Thymus (tissue), 11 donors: ENCODE measurements around the gene TRAK1. TPM values are rescaled to one million over a fixed set of nuclear protein-coding genes. Genes with fewer than 3 reads are reported as not detected.

ENCODE experiments used
- DNase-seq, 9 donors: peaks; one replicate each; pipeline ENCODE4 v3.0.0-alpha.2; 2013; ENCODE audit warnings: low spot score in 9 of 9, low read depth in 6 of 9, missing footprints in 1 of 9
- H3K27ac ChIP-seq, 2 donors: one replicate each; pipeline ENCODE4 v1.5.1; 2013; ENCODE audit warnings: control low read depth in 1 of 2, low read depth in 1 of 2, low read length in 1 of 2, mild to moderate bottlenecking in 1 of 2, moderate library complexity in 1 of 2
- H3K27me3 ChIP-seq, 2 donors: one replicate each; pipeline ENCODE4 v1.5.1; 2013; ENCODE audit warnings: low read length in 1 of 2; ENCODE audit not compliant: control insufficient read depth in 2 of 2, insufficient read depth in 1 of 2
- H3K36me3 ChIP-seq, 2 donors: one replicate each; pipeline ENCODE4 v1.5.1; 2013; ENCODE audit warnings: low read length in 1 of 2, mild to moderate bottlenecking in 1 of 2, moderate library complexity in 1 of 2; ENCODE audit not compliant: control insufficient read depth in 2 of 2, insufficient read depth in 2 of 2
- H3K4me1 ChIP-seq, 2 donors: one replicate each; pipeline ENCODE4 v1.5.1; 2013; ENCODE audit warnings: low read length in 2 of 2; ENCODE audit not compliant: control insufficient read depth in 2 of 2, insufficient read depth in 2 of 2
- H3K4me3 ChIP-seq, 2 donors: one replicate each; pipeline ENCODE4 v1.5.1; 2013; ENCODE audit warnings: low read length in 2 of 2, control low read depth in 1 of 2, mild to moderate bottlenecking in 1 of 2
- H3K9me3 ChIP-seq, 2 donors: one replicate each; pipeline ENCODE4 v1.5.1; 2013; ENCODE audit warnings: low read length in 1 of 2, mild to moderate bottlenecking in 1 of 2; ENCODE audit not compliant: control insufficient read depth in 2 of 2, insufficient read depth in 1 of 2
- WGBS: extraction: QIAGEN DNeasy Blood & Tissue Kit; methylation state at CpG from one replicate; pipeline ENCODE4 v1.1.7; 2013; 5-methylcytosine and 5-hydroxymethylcytosine counted together
- polyA plus RNA-seq: library from polyadenylated mRNA; stranded (reverse); fragments of 200-250 nt; gene quantifications from one replicate; pipeline ENCODE4 v1.2.3, GENCODE V29; 2013
- total RNA-seq: library from RNA; stranded (reverse); fragments of 120-200 nt; gene quantifications from one replicate; pipeline ENCODE4 v1.2.4, GENCODE V29; 2013
- donor health status: healthy.

Gene TRAK1
- total and polyA plus RNA-seq, 2 donors, result 10.9 to 20.1 TPM

DNA sequence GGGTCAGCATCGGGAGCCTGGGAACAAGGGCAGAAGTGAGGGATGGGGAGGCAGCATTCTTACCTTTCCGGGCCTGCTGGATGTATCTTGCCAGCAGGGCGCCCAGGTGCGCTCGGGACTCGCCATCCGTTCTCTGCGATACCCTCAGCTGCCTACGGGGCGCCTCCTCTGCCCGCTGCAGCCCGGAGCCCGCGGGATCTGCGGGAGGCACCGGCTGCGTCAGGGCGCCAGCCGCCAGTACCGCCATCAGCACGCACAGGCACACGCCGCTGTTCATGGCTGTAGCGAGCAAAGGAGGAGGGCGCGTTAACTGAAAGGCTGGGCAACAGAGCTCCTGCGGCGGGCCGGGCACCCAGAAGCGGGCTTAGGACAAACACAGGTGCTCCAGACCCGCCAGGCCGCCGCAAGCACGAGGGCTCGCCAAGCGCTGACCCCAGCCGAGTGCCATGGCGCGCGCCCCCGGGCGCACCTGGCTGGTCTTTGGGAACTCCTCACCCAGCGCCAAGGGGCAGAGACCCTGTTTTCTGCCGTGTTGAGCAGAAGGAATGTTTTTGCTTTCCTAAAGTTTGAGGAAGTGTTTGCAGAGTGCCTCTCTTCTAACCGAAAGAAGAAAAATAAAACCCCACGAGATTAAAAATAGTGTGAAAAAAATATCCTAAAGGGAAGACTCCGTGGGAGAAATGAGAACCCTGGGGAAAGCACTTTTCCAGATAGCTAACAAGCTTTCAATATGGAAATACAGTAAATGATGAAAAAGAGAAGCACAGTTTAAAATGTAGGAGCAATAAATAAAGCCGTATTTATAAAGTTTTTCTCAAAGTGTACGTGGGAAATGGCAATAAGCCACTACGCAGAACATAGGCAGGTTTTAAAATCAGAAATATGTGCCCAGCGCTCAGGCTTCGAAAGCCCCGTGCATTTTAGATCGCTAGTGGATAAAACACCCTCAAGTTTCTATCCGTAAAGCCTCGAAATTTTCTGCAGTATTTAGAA is 172.5 kb downstream of the TRAK1 start:
- peaks cover 3 to 9% of the 10 kb centered on the region in 2 donors for H3K9me3 ChIP-seq
- WGBS, result 11% methylated on average over 56 of the region's 56 CpGs
- H3K27me3 ChIP-seq, result peaks cover 44 to 81% of the 10 kb centered on the region in 2 donors
- H3K36me3 ChIP-seq, result no peaks in the 10 kb centered on the region
- no peak overlapping the region for H3K4me3 ChIP-seq
- peaks cover 0 to 22% of the 10 kb centered on the region in 2 donors for H3K4me1 ChIP-seq
- H3K27ac ChIP-seq, result no peak overlapping the region
- peak in 1 of 9 donors; percentile 22 for DNase-seq

DNA sequence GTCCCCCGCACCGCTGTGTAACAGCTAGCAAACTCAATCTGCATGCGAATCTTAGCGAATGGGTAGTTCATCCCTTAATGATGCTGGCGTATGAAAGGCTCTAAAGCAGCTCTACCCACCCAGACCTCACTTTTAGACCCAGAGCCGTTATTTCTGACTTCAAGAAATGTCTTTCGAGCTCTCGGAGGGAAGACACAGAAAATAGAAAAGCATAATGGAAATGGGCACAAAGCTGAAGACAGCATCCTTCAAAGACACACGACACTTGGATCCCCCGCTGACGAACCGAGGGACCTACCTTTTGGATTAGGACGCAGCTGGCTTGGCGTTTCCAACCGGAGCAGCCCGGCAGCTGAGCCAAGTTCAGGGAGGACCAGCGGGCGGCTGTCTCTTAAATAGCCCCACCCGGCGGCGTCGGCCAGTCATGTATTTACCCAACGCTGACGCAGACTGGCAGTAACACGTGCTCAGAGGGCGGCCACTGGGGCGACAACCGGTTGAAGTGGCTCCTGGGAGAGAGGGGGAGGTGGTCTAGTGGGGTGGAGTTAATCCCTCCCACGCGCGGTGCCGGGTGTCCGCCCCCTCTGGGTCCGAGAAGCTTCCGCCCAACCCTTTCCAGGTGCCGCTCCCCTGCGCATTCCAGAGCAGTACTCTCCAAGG is 173.4 kb downstream of the TRAK1 start:
- no peak overlapping the region for H3K4me3 ChIP-seq
- peaks cover 0 to 22% of the 10 kb centered on the region in 2 donors for H3K4me1 ChIP-seq
- H3K9me3 ChIP-seq, result peaks cover 3 to 9% of the 10 kb centered on the region in 2 donors
- peaks cover 44 to 88% of the 10 kb centered on the region in 2 donors for H3K27me3 ChIP-seq
- no peak overlapping the region for H3K27ac ChIP-seq
- 17% methylated on average over 37 of the region's 37 CpGs for WGBS
- no peak for DNase-seq
- no peaks in the 10 kb centered on the region for H3K36me3 ChIP-seq

- Histone ChIP-seq H3K27ac (no peak overlapping the region), H3K27me3 (peaks cover 44 to 87% of the 10 kb centered on the region in 2 donors), H3K4me3 (no peak overlapping the region), H3K4me1 (peaks cover 0 to 22% of the 10 kb centered on the region in 2 donors), H3K9me3 (peaks cover 3 to 9% of the 10 kb centered on the region in 2 donors), H3K36me3 (no peaks in the 10 kb centered on the region)
- 20% methylated on average over 60 of the region's 60 CpGs for WGBS
- DNase-seq, result no peak
Measured at GRCh38 chr3:42265059-42265991, 174.2 kb downstream of the TRAK1 start.

DNA sequence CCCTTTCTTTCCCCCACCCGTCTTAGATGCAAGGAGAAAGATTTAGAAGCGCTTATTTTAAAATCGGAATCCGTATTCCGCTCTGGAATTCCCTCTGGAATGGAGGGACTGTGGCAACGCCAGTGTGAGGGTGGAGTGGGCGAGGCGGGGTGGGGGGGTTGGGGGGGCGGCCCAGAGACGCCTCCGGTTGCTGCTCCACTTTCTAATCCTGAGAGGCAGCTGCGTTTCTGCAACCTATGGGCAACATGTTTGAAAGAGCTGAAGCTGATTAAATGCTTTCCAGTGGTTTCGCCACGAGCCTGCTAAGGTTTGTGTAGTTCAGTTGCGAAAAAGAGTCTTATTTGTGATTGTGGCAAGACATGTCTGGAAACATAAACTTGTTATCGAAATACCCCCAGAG is 174.9 kb downstream of the TRAK1 start, which contains the start of gene CCK:
Gene CCK, minus strand, starts transcription at position 101 of the 400 bp plus-strand sequence. CDS start 2,555 bp downstream, outside the sequence.
- Histone ChIP-seq H3K4me1 (peaks cover 0 to 22% of the 10 kb centered on the region in 2 donors), H3K36me3 (no peaks in the 10 kb centered on the region), H3K4me3 (no peak within 1 kb of the TSS), H3K9me3 (peaks cover 3 to 13% of the 10 kb centered on the region in 2 donors), H3K27me3 (peaks cover 47 to 81% of the 10 kb centered on the region in 2 donors), H3K27ac (no peak within 1 kb of the TSS)
- 64% methylated on average over 16 of the region's 16 CpGs for WGBS
- DNase-seq, result no peak

- no peak for DNase-seq
- peaks cover 0 to 22% of the 10 kb centered on the region in 2 donors for H3K4me1 ChIP-seq
- WGBS, result 93% methylated on average over 6 of the region's 6 CpGs
- H3K27ac ChIP-seq, result no peak overlapping the region
- H3K27me3 ChIP-seq, result peaks cover 37 to 64% of the 10 kb centered on the region in 2 donors
- H3K4me3 ChIP-seq, result no peak overlapping the region
- H3K36me3 ChIP-seq, result no peaks in the 10 kb centered on the region
- H3K9me3 ChIP-seq, result peaks cover 3 to 13% of the 10 kb centered on the region in 2 donors
Measured at GRCh38 chr3:42267878-42268277, 176.7 kb downstream of the TRAK1 start.

- H3K4me1 ChIP-seq, result peaks cover 0 to 8% of the 10 kb centered on the region in 2 donors
- H3K27me3 ChIP-seq, result peaks cover 21 to 47% of the 10 kb centered on the region in 2 donors
- no peak overlapping the region for H3K27ac ChIP-seq
- H3K9me3 ChIP-seq, result peaks cover 3 to 13% of the 10 kb centered on the region in 2 donors
- no peak overlapping the region for H3K4me3 ChIP-seq
- DNase-seq, result no peak
- no peaks in the 10 kb centered on the region for H3K36me3 ChIP-seq
- 82% methylated on average over 7 of the region's 7 CpGs for WGBS
Measured at GRCh38 chr3:42269647-42270046, 178.5 kb downstream of the TRAK1 start.

DNA sequence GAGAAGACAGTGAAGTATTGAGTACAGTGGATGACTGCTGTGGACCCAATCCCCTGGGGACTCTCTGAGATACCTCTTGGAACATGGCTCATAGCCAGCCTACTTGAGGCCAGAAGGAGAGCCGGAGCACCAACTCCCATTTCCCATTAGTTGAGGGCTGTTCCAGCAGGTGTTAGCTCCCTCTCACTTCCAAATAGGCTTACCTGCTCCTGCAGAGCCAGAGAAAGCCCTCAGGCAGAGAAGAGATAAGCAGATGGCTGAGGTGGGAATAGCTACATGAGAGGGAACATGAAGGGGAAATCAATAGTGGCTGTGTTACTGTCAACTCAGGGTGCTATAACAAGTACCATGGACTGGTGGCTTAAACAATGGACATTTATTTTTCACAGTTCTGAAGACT is 179.4 kb downstream of the TRAK1 start:
- peaks cover 0 to 9% of the 10 kb centered on the region in 2 donors for H3K9me3 ChIP-seq
- peaks cover 0 to 8% of the 10 kb centered on the region in 2 donors for H3K4me1 ChIP-seq
- 95% methylated on average over 1 of the region's 1 CpG for WGBS
- no peak overlapping the region for H3K4me3 ChIP-seq
- H3K36me3 ChIP-seq, result no peaks in the 10 kb centered on the region
- H3K27me3 ChIP-seq, result peaks cover 12 to 38% of the 10 kb centered on the region in 2 donors
- no peak overlapping the region for H3K27ac ChIP-seq
- no peak for DNase-seq

DNA sequence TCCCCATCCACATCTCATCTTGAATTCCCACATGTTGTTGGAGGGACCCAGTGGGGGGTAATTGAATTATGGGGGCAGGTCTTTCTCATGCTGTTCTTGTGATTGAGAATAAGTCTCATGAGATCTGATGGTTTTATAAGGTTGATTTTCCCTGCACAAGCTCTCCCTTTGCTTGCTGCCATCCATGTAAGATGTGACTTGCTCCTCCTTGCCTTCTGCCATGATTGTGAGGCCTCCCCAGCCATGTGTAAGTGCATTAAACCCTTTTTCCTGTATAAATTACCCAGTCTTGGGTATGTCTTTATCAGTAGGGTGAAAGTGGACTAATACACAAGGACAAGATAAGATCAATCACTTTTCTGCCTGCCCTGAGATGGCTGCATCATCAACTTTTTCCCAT is 180.6 kb downstream of the TRAK1 start:
- Histone ChIP-seq H3K27ac (no peak overlapping the region), H3K36me3 (no peaks in the 10 kb centered on the region), H3K4me3 (no peak overlapping the region), H3K9me3 (peaks cover 0 to 4% of the 10 kb centered on the region in 2 donors), H3K27me3 (peaks cover 6 to 26% of the 10 kb centered on the region in 2 donors), H3K4me1 (peaks cover 0 to 18% of the 10 kb centered on the region in 2 donors)
- no peak for DNase-seq
